ENCODE measurements around the gene TARDBP.
"Not testable (repeated sequence)": the region's sequence is repeated elsewhere in the genome, so short reads cannot be mapped to it uniquely, and the experiment has no call there.

The TARDBP gene

GRCh38 chr1:11044086-11044848, 31.8 kb downstream of the TARDBP start:
- DNase-seq = no peak

DNA sequence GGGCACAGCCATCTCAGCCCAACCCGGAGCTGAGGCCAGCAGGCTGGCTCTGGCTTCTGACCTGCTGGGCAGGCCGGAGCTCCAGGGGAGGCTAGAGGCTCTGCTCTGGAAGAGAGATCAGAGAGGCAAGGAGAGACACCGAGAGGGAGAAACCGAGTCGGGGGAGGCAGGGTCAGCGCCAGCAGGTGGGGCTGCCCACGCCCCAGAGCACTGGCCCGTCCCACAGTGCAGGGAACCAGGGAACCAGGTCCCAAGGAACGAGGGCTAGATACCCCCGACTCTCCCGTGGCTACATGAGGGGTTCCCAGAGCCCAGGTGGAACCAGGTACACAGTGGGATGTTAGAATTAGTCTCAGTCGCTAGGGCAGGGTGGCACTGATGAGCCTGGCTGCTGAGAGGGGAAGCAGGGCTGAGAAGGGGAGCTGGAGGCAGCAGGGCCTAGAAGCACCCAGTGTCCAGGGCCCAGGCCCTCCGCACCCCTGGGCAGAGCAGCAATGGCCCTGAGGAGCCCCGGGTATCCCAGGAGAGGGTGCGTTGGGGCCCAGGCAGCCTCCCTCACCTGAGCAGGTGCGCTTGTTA, 32.5 kb downstream of the TARDBP start:
- no peak for DNase-seq

GRCh38 chr1:11045428-11046269, 33.2 kb downstream of the TARDBP start:
- no peak for DNase-seq

- DNase-seq = no peak
Measured at GRCh38 chr1:11046270-11046566, 33.8 kb downstream of the TARDBP start.

- DNase-seq = no peak
Measured at GRCh38 chr1:11046625-11047365, 34.3 kb downstream of the TARDBP start, which contains the start of gene MASP2. Gene MASP2, minus strand, starts transcription at chr1:11047239. Its CDS starts 32 bp downstream, at chr1:11047207.

- not testable (repeated sequence) for DNase-seq
Measured at GRCh38 chr1:11051121-11051520, 38.7 kb downstream of the TARDBP start.

GRCh38 chr1:11051781-11052511, 39.5 kb downstream of the TARDBP start:
- DNase-seq = no peak

DNA sequence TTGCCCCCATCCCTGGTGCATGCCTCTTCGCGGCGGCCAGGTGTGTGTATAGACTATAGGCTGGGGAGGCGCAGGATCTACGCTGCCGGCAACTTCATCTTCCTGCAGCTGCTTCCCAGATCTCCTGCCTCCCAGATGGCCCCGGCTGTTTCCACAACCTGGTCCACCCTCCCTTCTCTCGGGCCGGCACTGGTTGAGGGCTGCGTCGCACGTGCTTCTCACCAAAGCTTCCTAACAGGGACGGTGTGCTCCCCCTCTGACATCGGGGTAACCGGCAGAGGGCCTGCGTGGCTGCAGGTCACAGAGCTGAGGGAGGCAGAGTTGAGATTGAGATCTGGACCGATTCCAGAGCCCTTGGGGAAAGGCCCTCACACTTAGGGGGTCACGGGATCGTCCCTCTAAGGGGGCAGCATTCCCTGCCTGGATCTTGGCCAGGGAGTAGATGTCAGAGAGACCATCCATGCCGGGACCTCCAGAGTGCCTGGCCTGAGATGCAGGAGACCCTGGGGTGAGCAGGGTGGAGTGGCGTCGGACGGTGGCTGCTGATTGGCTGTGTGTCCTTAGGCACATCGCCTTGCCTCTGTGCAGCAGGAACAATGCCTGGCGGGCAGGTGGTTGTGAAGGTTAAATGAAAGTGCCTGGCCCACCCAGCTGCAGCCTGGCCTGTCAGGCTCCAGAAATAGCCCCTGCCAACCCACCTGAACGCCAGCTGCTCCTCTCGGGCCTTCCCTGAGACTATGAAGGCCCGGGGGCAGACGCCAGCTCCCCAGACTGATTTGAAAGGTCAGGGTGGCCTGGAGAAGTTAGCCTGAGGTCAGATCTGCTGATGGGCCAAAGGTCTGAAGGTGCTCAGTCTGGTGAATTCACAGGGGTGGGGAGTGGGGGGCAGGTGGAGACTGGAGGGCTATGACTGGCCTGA, 40.6 kb downstream of the TARDBP start:
- DNase-seq = no peak

DNA sequence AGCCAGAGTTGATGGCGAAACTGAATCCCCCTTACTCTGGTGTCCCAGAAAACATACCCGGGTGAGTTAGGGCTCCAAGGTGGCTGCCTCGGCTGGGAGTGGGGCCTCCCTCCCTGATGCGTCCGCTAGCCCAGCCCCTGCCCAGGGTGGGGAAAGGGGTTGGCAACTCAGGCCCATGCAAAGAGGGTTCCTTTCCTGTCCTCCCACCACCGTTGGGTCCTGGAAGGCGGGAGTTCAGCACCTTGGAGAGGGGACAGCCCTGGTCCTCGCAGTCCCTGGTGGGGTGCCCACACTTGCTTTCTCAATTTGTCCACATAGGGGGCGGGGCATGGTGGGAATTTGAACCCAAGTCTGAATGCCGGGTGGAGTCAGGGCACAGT, 41.3 kb downstream of the TARDBP start:
- DNase-seq = no peak

- no peak for DNase-seq
Measured at GRCh38 chr1:11054181-11054580, 41.7 kb downstream of the TARDBP start.

DNA sequence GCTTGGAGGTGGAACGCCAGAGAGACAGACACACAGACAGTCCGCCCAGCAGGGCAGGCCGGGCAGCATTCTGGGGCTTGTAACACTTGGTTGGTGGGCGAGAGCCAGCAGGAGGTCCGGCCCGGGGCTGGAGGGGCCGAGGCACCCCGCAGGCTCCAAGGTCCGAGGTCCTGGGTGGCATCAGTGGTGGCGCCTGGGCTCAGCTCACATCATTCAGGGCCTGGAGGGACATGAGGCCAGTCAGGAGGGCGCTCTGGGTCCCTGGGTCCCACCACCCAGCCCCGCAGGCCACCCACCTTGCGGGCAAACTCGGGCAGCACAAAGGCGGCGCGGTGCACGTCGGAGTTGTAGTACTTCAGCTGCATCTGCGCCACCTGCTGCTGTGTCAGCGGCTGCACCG, 42.2 kb downstream of the TARDBP start:
- DNase-seq = no peak

- no peak for DNase-seq
Measured at GRCh38 chr1:11055676-11056075, 43.2 kb downstream of the TARDBP start.

GRCh38 chr1:11056504-11056903, 44.0 kb downstream of the TARDBP start:
- DNase-seq = no peak

- DNase-seq = no peak
Measured at GRCh38 chr1:11057477-11057876, 45.0 kb downstream of the TARDBP start.

DNA sequence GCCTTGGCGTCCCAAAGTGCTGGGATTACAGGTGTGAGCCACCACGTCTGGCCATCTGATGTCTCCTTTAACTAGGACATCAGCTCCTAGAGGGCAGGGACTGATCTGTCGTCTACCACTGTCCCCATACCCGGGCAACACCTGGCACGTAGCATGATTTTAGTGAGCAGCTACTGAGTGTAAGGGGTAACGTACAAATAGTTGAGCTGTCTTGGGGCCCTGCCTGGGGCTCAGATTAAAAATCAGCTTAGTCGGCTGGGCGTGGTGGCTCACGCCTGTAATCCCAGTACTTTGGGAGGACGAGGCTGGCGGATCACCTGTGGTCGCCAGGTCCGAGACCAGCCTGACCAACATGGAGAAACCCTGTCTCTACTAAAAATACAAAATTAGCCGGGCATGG, 45.6 kb downstream of the TARDBP start:
- no peak for DNase-seq

GRCh38 chr1:11058595-11059154, 46.2 kb downstream of the TARDBP start:
- DNase-seq = no peak

DNA sequence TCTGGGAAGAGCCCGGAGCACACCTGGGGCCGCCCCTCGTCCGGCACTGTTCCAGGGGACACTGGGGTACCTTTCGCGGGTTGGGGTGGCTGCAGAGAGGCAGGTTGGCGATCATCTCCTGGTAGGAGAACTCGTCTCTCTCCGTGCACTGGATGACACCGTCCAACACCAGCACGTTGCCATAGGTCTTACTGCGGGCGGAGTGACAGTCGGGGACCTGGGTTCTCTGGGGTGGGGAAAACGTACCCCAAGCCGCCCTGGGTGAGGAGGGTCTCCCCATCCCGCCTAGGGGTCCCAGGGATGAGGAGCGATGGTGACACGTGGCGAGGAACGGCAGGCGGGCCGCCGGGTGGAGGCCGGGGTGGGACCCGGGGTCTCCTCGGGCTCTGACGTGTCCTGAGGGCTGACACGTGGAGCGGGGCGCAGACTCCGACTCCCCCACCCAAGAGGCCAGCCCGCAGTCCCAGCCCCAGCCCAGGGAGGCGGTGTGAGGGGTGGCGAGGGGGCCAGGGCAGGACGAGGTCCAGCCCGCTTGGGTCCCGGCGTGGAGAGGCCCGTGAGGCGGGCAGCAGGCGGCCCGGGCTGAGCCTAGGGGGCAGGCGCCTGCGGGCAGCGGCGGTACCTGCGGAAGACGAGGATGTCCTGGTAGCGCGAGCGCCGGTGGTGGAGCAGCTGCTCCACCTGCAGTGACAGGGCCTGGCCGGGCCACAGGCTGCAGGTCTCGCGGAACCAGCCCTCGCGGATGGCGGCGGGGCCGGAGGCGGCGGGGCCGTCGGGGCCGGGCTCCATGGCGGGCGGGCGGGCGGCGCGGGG, 46.9 kb downstream of the TARDBP start:
- no peak for DNase-seq

- DNase-seq = peak; percentile 58
Measured at GRCh38 chr1:11059968-11060830, 47.7 kb downstream of the TARDBP start, which contains the start of gene SRM. Gene SRM, minus strand, starts transcription at chr1:11060018. Its CDS starts 75 bp downstream, at chr1:11059943.
